ENCODE results near the gene PANK4.
"Not testable (repeated sequence)": the region's sequence is repeated elsewhere in the genome, so short reads cannot be mapped to it uniquely, and the experiment has no call there.

GRCh38 chr1:2569703-2570102 is 43.3 kb upstream of the PANK4 start:
- not testable (repeated sequence) for TF ChIP-seq CTCF (IDR thresholded peaks at IDR 0.05; ENCODE audit: insufficient read depth, low read depth, low read length); EZH2 (IDR thresholded peaks at IDR 0.05; ENCODE audit: insufficient read depth, low read length)
